Fibroblast of pulmonary artery (primary cell): ENCODE results near the gene RNF222.
"Not testable (repeated sequence)": the region's sequence is repeated elsewhere in the genome, so short reads cannot be mapped to it uniquely, and the experiment has no call there.

ENCODE experiments used
- DNase-seq: peaks from one replicate; pipeline ENCODE4 v3.0.0-alpha.2; 2010; ENCODE audit warnings: low read depth
- H3K4me3 ChIP-seq: replicated peaks from 2 replicates; pipeline ENCODE4 v1.5.1; 2011; ENCODE audit warnings: low read depth, mild to moderate bottlenecking, control low read depth, low read length, moderate library complexity
- CTCF ChIP-seq: IDR thresholded peaks from 2 replicates; pipeline ENCODE4 v1.5.1; 2011; ENCODE audit warnings: mild to moderate bottlenecking, control low read depth, low read length, inconsistent platforms; ENCODE audit errors: missing control alignments

The RNF222 gene

GRCh38 chr17:8375738-8376259 is 21.8 kb downstream of the RNF222 start:
- TF ChIP-seq CTCF, result no peak
- peak overlapping the region; percentile 71 for H3K4me3 ChIP-seq
- no peak for DNase-seq

GRCh38 chr17:8373856-8374255 is 23.8 kb downstream of the RNF222 start:
- DNase-seq, H3K4me3 ChIP-seq: not testable (repeated sequence)

- TF ChIP-seq CTCF, result no peak
- H3K4me3 ChIP-seq, result no peak overlapping the region
- DNase-seq, result no peak
These were observed 25.2 kb downstream of the RNF222 start for GRCh38 chr17:8372422-8372821.

- DNase-seq, result no peak
- H3K4me3 ChIP-seq, result no peak overlapping the region
- no peak for TF ChIP-seq CTCF
These were observed 25.8 kb downstream of the RNF222 start for GRCh38 chr17:8371786-8372185.

- no peak for DNase-seq
- no peak for TF ChIP-seq CTCF
- no peak overlapping the region for H3K4me3 ChIP-seq
These were observed 27.7 kb downstream of the RNF222 start for GRCh38 chr17:8369944-8370343.

GRCh38 chr17:8368193-8368592 is 29.4 kb downstream of the RNF222 start:
- no peak for DNase-seq
- no peak for TF ChIP-seq CTCF
- H3K4me3 ChIP-seq, result no peak overlapping the region

GRCh38 chr17:8366231-8366630 is 31.4 kb downstream of the RNF222 start:
- peak; percentile 92 for DNase-seq
- H3K4me3 ChIP-seq, result no peak overlapping the region
- TF ChIP-seq CTCF, result no peak
